DMS53 treated with DMSO at 0.1 percent for 48 hours (cell line): ENCODE data around the gene PDXP.

Source experiments
- DNase-seq: peaks from one replicate; lab custom pipeline; 2025; ENCODE audit not compliant: unreplicated experiment; lab: John Stamatoyannopoulos, UW

Gene PDXP

DNA sequence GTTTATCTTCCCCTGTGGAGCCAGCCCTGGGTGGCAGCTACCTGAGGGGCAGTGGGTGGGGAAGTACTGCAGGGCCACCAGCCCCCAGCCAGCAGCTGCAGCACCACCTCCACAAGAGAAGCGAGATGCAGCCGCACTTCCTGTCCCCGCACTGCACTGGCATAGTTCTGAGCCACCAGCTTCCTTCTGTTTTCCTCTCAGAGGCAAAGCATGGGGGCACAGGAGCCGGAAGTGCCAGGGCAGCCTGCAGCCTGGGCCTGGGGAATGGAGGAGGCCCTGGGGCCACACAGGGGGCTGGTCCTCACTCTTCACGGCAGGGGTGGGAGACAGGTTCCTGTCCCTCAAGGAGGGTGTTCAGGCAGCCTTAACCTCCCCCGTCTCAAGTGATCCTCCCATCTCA is 31.0 kb upstream of the PDXP start:
- DNase-seq: no peak

DNA sequence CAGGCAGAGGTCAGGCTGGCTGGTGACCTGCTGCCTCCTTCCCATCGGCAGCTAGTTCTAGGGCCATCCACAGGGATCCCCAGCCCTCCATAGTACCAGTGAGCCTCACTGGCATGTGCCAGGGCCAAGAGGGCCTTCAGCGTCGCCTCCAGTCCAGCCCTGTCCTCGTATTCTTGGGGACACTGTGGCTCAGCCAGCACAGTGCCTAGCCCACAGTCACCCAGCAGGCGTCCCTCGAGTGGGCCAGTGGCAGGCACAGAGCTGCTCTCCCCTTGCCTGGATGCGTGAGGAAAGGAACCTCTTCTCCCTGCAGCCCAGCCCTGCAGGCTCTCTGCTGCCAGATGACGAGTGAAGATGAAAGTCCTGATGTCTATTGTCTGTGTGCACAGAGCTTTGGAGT is 29.7 kb upstream of the PDXP start:
- no peak for DNase-seq

DNA sequence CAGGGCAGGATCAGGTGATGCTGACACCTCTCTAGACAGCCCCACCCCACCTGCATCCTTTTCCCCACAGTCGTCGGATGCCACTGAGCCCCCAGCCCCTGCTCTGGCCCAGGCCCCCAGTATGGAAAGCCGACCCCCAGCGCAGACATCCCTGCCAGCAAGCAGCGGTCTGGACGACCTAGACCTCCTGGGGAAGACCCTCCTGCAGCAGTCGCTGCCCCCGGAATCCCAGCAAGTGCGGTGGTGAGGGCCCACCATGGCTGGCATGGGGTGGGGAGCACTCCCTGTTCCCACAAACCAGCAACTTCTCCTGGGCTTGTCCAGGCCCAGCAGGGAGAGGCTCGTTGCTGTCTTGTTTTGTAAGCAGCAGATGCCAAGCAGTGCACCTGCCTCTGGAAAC is 28.6 kb upstream of the PDXP start:
- no peak for DNase-seq

DNA sequence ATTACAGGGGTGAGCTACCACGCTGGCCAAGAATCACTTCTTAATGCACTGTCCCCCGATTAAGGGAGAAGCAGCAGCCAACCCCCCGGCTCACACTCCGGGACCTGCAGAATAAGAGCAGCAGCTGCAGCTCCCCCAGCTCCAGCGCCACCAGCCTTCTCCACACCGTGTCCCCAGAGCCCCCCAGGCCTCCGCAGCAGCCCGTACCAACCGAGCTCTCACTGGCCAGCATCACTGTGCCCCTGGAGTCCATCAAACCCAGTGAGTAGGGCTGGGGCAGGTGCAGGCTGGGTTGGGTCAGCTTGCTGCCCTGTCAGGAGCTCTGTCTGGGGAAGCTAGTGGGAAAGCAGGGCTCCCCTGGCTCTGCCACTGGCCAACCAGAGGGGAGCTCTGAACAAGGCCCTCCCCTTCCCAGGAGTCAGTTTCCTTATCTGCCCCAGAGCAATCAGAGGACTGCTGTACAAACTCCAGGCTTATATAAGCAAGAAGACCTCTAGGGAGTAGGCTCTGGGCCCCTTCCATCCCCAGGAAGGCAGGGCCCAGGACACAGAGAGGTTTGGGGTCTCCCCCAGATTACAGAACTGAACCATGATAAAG is 27.6 kb upstream of the PDXP start:
- DNase-seq: no peak

DNA sequence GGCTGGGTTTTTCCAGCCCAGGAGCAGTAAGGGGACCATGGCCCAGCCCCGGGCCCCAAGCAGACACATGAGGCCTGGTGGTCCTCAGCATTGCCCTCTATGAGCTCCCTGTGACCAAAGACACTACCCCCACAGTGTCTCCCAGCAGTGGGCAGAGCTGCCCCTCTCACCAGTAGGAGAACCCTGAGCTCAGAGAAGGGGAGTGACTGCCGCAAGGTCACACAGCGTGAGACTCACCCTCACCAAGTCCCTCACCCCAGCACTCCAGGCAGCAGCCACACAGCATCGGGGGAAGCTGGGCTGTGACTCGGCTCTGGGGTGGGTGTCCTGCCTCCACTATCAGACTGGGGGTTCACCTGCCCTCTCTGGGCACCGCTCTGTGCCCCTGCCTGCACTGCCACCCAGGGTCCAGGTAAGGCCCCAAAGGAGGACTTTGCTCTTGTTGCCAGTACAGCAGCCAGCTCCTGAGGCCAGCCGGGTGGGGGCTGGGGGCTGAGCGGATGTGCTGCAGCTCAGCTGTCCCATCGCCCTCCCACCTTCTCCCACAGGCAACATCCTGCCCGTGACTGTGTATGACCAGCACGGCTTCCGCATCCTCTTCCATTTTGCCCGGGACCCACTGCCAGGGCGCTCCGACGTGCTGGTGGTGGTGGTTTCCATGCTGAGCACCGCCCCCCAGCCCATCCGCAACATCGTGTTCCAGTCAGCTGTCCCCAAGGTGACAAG is 26.9 kb upstream of the PDXP start:
- no peak for DNase-seq

DNA sequence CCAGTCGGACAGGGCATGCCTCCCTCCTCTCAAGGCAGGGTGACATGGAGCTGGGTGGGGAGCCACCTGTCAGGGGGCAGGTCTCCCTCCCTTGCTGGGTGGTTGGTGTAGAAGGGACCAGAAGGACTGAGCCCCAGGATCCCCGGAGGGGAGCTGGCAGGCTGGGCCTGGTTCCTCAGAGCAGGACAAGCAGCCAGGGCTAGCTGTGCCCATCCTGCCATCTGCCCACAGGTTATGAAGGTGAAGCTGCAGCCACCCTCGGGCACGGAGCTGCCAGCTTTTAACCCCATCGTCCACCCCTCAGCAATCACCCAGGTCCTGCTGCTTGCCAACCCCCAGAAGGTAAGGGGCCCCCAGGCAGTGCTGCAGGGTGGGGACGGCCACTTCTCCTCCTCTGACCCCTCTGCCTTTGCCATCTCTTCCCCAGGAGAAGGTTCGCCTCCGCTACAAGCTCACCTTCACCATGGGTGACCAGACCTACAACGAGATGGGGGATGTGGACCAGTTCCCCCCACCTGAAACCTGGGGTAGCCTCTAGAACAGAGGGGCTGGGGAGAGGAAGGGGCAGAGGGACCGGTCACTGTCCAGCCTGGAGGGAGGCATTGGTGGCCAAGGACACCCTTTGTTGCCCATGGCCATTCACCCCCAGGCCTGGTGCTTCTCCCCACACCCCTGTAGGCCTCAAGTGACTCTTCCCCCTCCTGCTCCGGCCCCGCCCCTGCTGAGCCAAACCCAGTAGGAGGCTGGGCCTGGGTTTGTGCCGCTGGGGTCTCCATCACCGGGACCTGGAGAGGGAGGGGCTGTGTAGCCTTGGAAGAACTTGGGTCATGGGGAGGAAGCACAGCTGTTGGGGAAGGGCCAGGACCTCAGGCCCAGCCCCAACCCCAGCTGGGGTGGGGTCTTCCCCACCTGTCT is 26.1 kb upstream of the PDXP start:
- DNase-seq: no peak

DNA sequence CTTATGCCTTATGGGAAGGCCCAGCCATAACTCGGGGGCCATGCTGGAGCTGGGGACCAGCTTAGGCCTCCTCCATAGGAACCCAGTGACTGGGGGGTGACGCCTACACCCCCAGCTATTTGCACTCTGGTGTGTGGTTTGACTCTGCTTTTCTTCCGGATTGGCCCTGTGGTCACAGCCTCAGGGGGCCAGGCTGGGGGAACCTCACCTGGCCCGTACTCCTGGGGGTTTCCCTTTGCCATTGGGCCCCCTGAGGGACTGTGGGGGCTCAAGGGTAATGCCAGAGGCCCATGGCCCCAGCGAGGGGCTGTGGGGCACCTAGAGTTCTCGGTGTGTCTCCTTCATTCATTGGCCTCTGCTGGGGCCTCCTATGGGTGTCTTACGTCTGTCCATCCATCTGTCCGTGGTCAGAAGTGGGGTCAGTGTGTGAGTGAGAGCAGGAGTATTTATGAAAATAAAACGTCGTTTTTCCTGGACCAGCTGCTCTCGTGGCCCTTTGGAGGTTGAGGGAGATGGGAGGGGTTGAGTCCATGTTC is 25.4 kb upstream of the PDXP start:
- DNase-seq: no peak

DNA sequence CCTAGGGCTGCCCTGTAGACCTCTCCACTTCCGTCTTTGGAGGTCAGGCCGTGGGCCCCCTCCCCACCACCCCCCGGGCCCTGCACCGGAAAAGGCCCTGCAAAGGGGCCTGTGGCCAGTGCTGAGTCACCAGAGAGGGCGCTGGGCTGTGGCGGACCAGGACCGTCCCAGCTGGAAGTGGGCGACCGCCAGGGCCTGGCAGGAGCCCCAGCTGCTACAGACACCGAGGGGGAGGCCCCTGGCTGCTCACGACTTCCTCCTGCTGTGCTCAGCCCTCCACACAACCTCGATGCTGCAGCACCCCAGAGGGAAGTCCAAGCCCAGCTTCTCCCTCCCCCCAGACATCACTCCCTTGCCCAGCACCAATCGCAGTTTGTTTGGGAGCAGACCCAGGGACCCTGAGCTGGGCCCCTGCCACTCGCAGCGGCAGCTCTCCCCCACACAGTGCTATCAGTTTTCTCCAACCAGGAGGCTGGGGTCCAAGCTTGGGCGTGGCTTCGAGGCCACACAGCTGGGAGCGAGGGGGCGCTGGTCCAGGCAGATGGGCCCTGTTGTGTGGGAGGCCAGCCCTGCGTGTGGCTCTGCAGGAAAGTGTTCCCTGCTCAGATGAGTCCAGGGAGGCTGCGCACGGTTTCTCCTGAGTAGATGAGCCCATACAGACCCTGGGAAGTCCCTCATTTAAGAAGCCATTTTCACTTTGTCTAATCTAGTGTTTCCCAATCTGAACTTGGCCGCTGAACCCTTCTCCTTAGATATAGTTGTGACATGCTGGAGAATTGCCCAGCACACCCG is 24.7 kb upstream of the PDXP start:
- no peak for DNase-seq

DNA sequence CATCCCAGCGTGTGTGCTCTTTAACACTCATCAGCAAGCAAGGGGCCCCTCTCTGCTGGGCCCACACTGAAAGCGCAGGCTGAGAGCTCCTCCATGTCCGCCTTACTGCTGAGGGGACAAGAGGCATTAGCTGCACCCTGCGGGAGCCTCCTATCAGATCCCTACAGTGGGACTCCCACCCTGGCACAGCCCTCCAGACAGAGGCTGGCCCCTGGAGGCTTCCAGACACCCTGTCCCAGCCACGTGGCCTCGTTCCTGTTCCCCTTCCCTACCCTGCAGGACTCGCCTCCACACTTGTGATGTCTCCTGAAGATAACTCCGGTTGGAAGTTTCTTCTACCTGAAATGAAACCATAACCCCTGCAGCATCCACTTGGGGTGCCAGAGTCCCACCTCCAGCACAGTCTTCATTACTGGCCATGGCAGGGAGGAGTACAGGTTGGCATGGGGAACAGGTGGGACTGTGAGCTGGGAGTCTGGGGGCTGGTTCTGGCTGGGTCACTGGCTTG is 24.1 kb upstream of the PDXP start:
- no peak for DNase-seq

DNA sequence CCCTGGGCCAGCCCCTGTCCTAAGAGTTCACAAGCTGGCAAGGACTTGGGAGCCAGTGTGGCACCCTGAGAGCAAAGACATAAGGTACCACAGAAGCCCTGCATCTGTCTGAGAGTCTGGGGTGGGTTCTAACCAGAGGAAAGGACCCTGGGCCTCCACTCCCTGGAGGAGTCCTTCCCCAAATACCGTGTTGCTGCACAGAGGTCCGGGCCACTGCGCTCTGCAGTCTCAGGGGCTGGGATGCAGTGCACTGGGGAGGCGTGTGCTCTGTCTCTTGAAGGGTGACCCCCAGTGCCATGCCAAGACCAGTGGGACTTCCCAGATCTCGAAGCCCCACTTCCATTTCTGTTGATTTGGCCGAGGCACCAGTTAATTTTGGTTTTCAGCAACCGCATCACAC is 23.4 kb upstream of the PDXP start:
- DNase-seq: no peak

DNA sequence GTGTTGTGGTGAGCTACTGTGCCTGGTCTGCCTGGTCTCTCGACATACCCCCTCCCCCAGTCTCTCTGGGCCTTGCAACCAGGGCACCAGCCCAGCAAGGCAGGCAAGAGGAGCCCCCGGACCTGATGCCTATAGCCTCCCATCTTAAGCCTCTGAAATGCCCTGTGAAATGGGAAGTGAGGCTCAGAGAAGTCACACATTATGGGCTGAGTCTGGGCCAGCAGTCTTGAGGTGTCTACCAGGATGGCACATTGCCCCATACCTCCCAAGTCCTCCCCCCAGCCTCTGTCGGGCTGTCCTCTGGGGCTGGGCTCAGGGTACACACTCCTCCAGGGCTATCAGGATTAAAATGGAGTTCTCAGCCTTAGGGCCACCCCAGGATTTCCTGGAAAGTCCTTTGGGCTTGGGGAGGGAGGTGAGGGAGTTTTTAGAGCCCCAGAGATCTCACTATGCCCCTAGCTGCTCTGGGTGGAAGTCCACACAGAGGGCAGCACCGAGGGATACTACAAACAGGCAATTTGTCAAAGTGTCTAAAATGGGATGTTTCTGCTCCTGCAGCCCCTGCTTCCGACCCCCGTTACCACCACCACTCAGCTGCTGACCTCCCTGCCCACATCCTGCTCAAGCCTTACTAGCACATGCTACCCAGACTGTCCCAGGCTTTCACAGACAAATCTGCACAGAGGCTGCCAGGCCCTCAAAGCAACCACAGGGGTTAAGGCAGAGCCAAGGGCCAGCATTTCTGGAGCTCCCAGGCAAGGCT is 22.2 kb upstream of the PDXP start:
- no peak for DNase-seq

DNA sequence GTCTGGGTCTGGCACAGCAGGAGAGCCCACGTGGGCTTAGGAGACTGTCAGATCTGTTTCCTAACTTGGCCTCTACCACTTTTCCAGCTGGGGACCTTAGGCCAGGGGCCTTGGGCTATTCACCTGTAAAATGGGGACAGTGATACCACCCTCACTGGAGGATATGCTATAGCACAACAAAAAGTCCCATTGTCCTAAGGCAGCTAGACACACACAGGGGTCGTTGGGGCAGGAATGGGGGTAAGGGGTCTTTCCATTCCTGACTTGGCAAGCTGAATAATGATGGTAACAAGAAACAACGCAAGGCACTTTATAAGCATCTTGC is 21.6 kb upstream of the PDXP start:
- DNase-seq: no peak

DNA sequence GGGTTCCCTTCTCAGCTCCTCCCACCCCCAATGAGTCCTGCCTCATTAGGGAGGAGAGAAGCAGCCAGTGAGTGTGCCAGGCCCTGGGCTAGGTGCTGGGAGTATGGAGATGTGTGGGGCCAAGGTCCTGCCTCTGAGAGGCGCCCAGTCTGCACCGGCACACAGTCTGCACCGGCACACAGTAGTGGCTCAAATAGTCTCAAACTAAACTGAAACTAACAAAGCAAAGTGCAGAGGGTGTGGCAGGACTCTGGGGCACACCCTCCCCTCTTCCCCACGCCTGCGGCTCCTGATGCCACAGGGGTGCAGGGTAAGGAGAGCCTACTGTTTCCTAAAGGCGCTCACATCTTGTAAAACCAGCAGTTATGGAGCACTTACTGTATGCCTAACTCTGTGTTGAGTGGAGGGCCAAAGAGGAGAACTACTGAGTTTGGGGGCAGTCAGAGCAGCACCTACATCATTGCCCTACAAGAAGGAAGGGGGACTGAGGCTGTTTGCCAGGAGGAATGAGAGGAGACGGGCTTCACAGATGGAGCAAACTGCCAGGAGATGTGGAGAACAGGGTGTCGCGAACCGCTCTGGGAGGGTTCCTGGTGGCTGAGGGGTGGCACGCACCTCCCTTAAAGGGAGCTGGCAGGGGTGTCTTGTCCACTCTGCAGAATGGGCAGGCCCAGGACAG is 20.0 kb upstream of the PDXP start:
- no peak for DNase-seq

DNA sequence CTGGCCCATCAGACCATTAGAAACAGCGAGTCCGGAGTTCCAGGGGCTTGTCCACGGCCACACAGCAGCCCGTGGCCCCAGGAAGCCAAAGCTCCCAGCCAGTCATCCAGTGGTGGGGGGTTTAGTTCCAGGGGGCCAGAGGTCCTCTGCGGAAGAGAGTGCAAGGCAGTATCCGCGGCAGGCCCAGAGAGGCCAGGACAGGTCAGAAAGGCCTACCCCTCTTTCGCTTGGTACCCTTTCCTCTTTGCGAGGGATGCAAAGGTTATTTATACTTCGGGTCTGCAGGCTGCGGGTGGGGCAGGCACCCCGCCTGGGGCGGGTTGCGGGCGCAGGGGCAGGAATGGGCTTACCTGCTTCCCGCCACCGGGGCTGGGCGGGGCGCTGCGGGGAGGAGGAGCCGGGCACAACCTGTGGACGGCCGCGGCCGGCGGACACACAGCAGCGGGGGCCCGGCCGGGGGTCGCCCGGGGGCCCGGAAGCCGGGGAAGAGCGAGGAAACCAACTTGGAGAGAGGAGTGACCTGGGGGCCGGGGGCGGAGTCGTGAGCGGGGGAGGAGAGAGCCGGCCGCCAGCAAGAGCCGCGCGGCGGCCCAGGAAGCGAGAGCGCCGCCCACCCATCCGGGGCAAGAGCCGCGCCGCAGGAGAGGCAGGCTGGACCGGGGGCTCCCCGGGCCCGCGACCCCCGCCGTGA is 19.3 kb upstream of the PDXP start, which contains the start of gene SH3BP1:
TSS of gene SH3BP1 (plus strand) at position 600 of the 691 bp plus-strand sequence. CDS start 119 bp downstream, outside the sequence.
- no peak for DNase-seq

DNA sequence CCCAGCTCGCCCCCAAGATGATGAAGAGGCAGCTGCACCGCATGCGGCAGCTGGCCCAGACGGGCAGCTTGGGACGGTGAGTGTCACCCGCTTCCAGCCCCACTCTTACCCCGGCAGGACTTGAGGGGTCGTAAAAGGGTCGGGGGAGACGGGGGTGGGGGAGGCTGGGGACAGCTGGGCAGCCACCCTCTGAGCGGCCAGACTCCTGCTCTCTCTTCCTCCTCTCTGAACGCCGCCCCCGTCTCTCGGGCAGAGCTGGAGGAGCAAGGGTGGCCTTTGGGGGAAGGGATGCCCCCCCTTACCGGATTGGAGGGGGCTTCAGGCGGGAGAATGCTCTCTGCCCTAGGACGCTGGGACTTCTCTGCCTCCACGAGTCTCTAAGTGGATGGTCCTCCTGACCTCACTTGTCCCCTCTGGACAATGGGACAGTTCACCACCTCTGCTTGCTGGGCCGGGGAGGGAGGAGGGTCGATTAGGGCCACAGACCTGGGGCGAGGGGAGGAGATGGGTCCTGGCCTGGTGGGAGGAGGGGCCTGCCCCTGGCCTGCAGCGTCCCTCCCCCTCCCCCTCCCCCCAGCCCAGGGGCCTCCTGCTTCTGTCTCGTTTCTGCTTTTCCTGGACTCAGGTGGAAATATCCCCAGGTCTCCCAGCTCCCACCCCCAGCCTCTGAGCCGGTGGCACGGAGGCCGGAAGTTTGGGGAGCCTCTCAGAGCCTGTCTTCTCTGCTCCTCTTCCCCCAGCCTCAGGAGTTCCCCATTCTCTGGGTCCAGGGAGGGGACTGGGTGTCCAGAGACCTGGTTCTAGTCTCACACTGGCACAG is 18.5 kb upstream of the PDXP start:
- no peak for DNase-seq

DNA sequence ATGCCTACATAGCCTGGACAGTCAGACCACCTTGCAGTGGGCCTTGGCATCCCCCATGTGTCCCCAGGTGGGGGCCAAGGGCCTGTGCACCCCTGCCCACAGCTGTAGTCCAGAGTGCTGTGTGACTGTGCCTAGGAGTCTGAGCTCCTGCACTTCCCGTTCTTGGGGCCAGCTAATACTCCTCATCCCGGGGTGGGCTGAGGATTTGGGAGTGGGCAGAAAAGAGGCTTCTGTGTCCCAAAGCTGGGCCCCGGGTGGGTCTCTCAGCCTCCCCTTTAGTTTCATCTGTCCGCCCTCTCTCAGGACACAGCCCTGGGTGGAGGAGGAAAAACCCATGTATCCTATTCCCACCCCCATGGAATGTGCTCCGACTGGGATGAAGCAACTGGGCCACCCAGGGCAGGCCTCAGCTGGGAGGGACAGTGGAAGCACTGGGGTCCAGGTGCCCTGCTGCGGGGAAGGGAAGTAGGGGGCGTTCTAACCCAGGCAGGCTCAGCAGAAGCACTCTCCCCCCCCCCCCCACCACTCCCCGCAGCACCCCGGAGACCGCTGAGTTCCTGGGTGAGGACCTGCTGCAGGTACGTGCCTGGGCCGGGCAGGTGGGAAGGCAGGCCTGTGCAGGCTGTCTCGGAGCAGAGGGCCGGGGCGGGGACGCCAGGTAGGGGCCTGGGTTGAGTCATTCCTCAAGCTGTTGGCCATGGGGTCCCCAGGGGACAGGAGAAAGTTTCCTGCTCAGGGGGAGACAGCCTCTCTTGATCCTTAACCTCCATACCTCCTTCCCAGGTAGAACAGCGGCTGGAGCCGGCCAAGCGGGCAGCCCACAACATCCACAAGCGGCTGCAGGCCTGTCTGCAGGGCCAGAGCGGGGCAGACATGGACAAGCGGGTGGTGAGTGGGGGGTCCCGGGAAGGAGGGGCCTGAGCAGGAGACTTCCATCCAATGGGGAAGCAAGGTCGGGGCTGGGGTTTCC is 17.6 kb upstream of the PDXP start:
- DNase-seq: no peak

DNA sequence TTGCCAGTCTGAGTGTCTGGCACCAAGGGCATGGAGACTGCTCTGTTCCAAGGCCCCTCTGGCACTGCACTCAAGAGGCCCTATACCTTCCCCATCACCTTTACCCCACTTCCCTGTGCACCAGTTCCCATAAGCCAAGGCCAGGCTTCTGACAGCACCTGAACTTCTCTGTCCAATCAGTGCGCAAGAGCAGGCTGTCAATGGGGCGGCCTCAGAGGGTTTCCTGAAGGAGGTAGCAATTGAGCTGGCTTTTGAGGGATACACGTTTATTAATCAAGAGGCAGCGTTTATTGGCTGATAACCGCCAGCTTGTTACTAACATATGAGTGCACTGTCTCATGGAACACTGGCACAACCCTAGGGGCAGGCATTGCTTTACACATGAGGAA is 17.0 kb upstream of the PDXP start:
- DNase-seq: no peak
